Choroid plexus epithelial cell (primary cell): ENCODE measurements around the gene RAD18.

Experiments used
- DNase-seq: peaks from one replicate; pipeline ENCODE4 v3.0.0-alpha.2; 2010; ENCODE audit warnings: low read depth
- H3K4me3 ChIP-seq: 2 replicates; pipeline ENCODE4 v1.5.1; 2011; ENCODE audit warnings: low read depth, mild to moderate bottlenecking, control low read depth, low read length, moderate library complexity
- CTCF ChIP-seq: conservative IDR thresholded peaks from 2 replicates; pipeline ENCODE4 v1.5.1; 2011; ENCODE audit warnings: low read depth, mild to moderate bottlenecking, control low read depth, inconsistent platforms, low read length, moderate library complexity

RAD18 gene, protein sequence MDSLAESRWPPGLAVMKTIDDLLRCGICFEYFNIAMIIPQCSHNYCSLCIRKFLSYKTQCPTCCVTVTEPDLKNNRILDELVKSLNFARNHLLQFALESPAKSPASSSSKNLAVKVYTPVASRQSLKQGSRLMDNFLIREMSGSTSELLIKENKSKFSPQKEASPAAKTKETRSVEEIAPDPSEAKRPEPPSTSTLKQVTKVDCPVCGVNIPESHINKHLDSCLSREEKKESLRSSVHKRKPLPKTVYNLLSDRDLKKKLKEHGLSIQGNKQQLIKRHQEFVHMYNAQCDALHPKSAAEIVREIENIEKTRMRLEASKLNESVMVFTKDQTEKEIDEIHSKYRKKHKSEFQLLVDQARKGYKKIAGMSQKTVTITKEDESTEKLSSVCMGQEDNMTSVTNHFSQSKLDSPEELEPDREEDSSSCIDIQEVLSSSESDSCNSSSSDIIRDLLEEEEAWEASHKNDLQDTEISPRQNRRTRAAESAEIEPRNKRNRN

DNA sequence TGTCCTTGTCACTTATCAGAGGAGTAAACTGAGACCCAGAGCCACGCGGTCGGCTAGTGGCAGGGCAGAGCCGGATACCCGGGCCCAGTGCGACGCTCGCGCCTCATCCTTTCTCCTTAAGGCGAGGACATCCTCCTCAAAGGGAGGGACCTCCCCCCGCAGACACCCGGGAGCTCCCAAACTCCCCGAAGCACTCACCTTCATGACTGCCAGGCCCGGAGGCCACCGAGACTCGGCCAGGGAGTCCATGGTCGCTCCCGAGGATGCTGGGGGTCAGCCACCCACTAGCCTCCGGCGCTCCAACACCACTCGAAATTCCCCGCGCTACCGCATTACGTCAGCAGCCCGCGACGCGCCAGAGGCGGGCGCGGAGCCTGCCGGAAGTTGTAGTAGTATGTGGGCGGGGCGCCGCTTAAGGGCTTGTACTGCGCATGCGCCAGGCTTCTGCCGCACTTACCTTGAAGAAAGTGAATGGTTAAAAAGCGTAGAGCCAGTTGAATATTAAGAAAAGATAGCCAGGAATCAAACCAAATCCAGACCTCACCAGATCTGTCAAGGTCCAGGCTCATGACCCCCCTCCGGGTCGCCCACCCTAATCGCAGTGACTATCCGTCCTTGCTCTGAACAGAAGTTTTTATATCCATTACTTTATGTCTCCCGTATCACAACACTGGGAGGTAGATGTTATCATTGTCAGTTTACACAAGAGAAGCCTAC is at the start of gene RAD18:
Gene RAD18, minus strand, starts transcription at position 336 of the 717 bp plus-strand sequence. Its CDS starts 87 bp downstream, at position 249.
- peak within 1 kb of the TSS; percentile 93 for H3K4me3 ChIP-seq
- no peak for TF ChIP-seq CTCF
- DNase-seq, result peak; percentile 93

DNA sequence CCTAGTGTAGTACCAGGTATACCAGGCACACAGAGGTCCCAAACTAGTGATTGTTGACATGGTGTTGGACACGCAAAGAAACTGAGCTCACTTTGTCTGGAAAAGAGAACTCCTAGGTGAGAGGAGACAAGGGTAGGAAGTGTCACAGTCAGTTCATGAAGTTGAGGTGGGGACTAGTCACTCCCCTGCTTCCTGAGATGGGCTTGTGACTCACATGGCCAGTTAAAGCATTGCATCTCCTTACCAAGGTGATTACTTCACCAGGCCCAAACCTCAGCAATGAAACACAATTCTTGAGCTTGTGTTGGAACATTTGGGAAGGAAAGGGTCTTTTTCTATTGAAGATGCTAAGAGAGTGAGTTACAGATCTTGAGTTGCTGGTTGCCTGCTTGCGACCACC is 49.2 kb upstream of the RAD18 start:
- no peak overlapping the region for H3K4me3 ChIP-seq
- no peak for TF ChIP-seq CTCF
- DNase-seq, result no peak

- DNase-seq, result no peak
- no peak for TF ChIP-seq CTCF
- no peak overlapping the region for H3K4me3 ChIP-seq
Observed at GRCh38 chr3:9009976-9010545, 46.8 kb upstream of the RAD18 start.

DNA sequence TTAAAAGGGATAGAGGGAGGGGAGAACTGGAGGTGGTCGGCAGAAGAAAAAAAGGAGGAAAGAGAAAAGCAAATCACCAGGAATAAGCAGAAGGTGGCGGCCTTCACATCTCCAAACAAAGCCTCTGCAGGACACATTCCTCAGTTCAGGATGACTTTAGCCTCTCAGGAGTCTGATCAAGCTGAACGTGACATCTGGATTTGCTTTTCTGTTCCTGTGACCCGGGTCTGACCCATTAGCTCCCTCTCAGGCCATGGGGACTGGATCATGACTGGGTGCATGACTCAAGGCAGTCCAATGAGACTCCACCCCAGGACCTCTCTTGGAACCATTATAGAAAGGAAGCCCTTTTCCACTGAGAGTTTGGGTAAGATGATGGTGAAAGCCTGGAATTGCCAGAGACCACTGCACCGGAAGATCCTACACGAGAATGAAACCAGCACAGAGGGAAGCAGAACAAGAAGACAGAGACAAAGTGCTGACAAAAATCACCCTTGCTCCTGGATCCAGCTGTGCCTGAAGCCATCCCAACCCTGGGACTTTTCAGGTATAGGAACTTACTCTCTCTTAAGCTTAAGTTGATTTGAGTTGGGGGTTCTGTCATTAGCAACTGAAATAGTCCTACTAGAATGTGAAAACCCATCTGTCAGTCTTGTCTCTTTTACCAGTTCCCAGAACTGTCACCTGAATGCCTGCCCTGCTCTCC is 45.4 kb upstream of the RAD18 start:
- DNase-seq, result no peak
- no peak for TF ChIP-seq CTCF
- H3K4me3 ChIP-seq, result no peak overlapping the region

DNA sequence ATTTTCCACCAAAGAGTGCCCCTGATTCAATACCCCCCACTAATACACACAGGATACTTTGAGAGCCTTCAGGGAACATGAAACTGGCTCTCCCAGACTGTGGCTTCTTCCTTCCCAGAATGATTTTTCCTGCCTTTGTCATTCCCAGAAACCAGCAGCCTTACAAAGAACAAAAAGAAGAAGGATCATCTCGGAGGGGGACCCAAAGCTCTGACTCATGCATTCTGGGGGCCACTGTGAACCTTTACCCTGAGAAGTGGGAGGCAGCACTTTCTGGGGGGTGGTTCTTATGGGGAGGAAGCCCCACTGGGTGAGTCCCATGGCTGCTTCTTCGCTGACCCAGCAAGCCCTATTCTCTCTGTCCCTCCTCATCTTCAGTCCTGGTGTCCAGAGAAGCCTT is 44.7 kb upstream of the RAD18 start:
- DNase-seq, result no peak
- H3K4me3 ChIP-seq, result no peak overlapping the region
- no peak for TF ChIP-seq CTCF

DNA sequence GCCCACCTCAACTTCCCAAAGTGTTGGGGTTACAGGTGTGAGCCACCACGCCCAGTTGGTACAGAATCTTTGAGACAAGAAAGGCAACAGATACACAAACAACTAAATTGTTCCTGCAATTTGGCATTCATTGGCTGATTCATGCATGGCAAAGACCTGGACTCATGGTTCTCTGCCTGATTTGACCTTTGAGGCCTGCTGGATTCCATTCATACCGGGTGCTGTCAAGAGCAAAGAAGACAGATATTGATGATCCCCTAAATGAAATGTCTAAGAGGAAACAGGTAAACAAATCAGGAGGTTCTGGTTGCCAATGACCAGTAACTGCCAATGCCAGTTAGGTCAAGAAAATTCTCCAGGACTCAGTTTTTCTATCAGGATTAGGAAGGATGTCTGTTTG is 43.9 kb upstream of the RAD18 start:
- no peak for DNase-seq
- TF ChIP-seq CTCF, result no peak
- H3K4me3 ChIP-seq, result no peak overlapping the region
